ENCODE results near the gene ABCA4. TPM values are rescaled to one million over a fixed set of nuclear protein-coding genes. Genes with fewer than 3 reads are reported as not detected.

The ABCA4 gene
- total RNA-seq, 1 experiment from 2014 or later: not detected

- Histone ChIP-seq H3K4me3 (ENCODE audit: low read length) (no peak overlapping the region), H2AFZ (ENCODE audit: low read length) (no peak overlapping the region), H3K79me2 (ENCODE audit: low read length) (no peaks in the 10 kb centered on the region), H3K9me3 (ENCODE audit: low read length) (no peaks in the 10 kb centered on the region), H4K20me1 (ENCODE audit: insufficient read depth, low read depth, low read length) (no peaks in the 10 kb centered on the region), H3K9ac (ENCODE audit: low read length) (no peak overlapping the region), H3K27ac (ENCODE audit: low read length) (no peak overlapping the region), H3K36me3 (ENCODE audit: insufficient read depth, low read length) (no peaks in the 10 kb centered on the region), H3K4me2 (ENCODE audit: low read depth, low read length, poor library complexity, severe bottlenecking) (no peak overlapping the region), H3K4me1 (ENCODE audit: low read length) (no peaks in the 10 kb centered on the region), H3K9me2 (replicated peaks; ENCODE audit: insufficient read depth, low read length) (no peaks in the 10 kb centered on the region), H3K27me3 (ENCODE audit: low read length) (no peaks in the 10 kb centered on the region)
- DNase-seq: peak; percentile 50
Measured at GRCh38 chr1:94063379-94063778, 57.6 kb downstream of the ABCA4 start.

- no peak overlapping the region for H3K27ac ChIP-seq (ENCODE audit: low read length)
- peak; percentile 77 for DNase-seq
- no peaks in the 10 kb centered on the region for H3K9me2 ChIP-seq (replicated peaks; ENCODE audit: insufficient read depth, low read length)
- H3K4me1 ChIP-seq (ENCODE audit: low read length): no peaks in the 10 kb centered on the region
- H3K27me3 ChIP-seq (ENCODE audit: low read length): no peaks in the 10 kb centered on the region
- no peaks in the 10 kb centered on the region for H4K20me1 ChIP-seq (ENCODE audit: insufficient read depth, low read depth, low read length)
- no peaks in the 10 kb centered on the region for H3K9me3 ChIP-seq (ENCODE audit: low read length)
- no peaks in the 10 kb centered on the region for H3K36me3 ChIP-seq (ENCODE audit: insufficient read depth, low read length)
- no peak overlapping the region for H3K4me3 ChIP-seq (ENCODE audit: low read length)
- no peak overlapping the region for H3K9ac ChIP-seq (ENCODE audit: low read length)
- H3K4me2 ChIP-seq (ENCODE audit: low read depth, low read length, poor library complexity, severe bottlenecking): no peak overlapping the region
- H2AFZ ChIP-seq (ENCODE audit: low read length): no peak overlapping the region
- no peaks in the 10 kb centered on the region for H3K79me2 ChIP-seq (ENCODE audit: low read length)
Measured at GRCh38 chr1:94061513-94062443, 59.2 kb downstream of the ABCA4 start.

GRCh38 chr1:94060720-94061119 lies 60.2 kb downstream of the ABCA4 start:
- H3K9me3 ChIP-seq (ENCODE audit: low read length): no peaks in the 10 kb centered on the region
- H3K9ac ChIP-seq (ENCODE audit: low read length): no peak overlapping the region
- no peaks in the 10 kb centered on the region for H3K9me2 ChIP-seq (replicated peaks; ENCODE audit: insufficient read depth, low read length)
- no peaks in the 10 kb centered on the region for H4K20me1 ChIP-seq (ENCODE audit: insufficient read depth, low read depth, low read length)
- no peaks in the 10 kb centered on the region for H3K4me1 ChIP-seq (ENCODE audit: low read length)
- no peak overlapping the region for H2AFZ ChIP-seq (ENCODE audit: low read length)
- no peaks in the 10 kb centered on the region for H3K36me3 ChIP-seq (ENCODE audit: insufficient read depth, low read length)
- H3K4me3 ChIP-seq (ENCODE audit: low read length): no peak overlapping the region
- H3K4me2 ChIP-seq (ENCODE audit: low read depth, low read length, poor library complexity, severe bottlenecking): no peak overlapping the region
- DNase-seq: no peak
- H3K27me3 ChIP-seq (ENCODE audit: low read length): no peaks in the 10 kb centered on the region
- no peaks in the 10 kb centered on the region for H3K79me2 ChIP-seq (ENCODE audit: low read length)
- H3K27ac ChIP-seq (ENCODE audit: low read length): no peak overlapping the region

DNA sequence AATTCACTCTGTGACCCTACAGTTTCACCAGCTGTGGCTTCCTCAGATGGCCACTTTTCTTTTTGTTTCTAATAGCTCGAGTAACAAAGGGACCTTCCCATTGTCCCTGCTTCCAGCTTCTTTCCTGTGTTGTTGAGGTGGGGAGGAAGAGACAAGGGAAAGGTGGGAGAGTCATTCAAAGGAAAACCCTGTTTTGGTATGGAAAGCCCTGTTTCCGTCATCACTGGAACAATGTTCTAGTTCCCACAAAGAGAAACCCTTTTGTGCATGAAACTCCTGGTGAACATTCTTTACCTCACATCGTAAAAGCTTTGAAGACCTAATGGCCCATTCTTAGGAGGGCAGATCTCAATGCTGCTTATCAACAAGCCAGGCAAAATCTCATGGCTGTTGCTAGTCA lies 62.2 kb downstream of the ABCA4 start:
- Histone ChIP-seq H3K4me1 (ENCODE audit: low read length) (no peaks in the 10 kb centered on the region), H3K36me3 (ENCODE audit: insufficient read depth, low read length) (no peaks in the 10 kb centered on the region), H3K79me2 (ENCODE audit: low read length) (no peaks in the 10 kb centered on the region), H3K4me3 (ENCODE audit: low read length) (no peak overlapping the region), H3K9ac (ENCODE audit: low read length) (no peak overlapping the region), H4K20me1 (ENCODE audit: insufficient read depth, low read depth, low read length) (no peaks in the 10 kb centered on the region), H3K27me3 (ENCODE audit: low read length) (no peaks in the 10 kb centered on the region), H3K27ac (ENCODE audit: low read length) (no peak overlapping the region), H3K9me2 (replicated peaks; ENCODE audit: insufficient read depth, low read length) (no peaks in the 10 kb centered on the region), H3K9me3 (ENCODE audit: low read length) (no peaks in the 10 kb centered on the region), H2AFZ (ENCODE audit: low read length) (no peak overlapping the region), H3K4me2 (ENCODE audit: low read depth, low read length, poor library complexity, severe bottlenecking) (no peak overlapping the region)
- no peak for DNase-seq

- Histone ChIP-seq H4K20me1 (ENCODE audit: insufficient read depth, low read depth, low read length) (no peaks in the 10 kb centered on the region), H3K27me3 (ENCODE audit: low read length) (no peaks in the 10 kb centered on the region), H3K27ac (ENCODE audit: low read length) (no peak overlapping the region), H2AFZ (ENCODE audit: low read length) (no peak overlapping the region), H3K9me2 (replicated peaks; ENCODE audit: insufficient read depth, low read length) (no peaks in the 10 kb centered on the region), H3K9me3 (ENCODE audit: low read length) (no peaks in the 10 kb centered on the region), H3K4me2 (ENCODE audit: low read depth, low read length, poor library complexity, severe bottlenecking) (no peak overlapping the region), H3K79me2 (ENCODE audit: low read length) (no peaks in the 10 kb centered on the region), H3K4me3 (ENCODE audit: low read length) (no peak overlapping the region), H3K4me1 (ENCODE audit: low read length) (no peaks in the 10 kb centered on the region), H3K9ac (ENCODE audit: low read length) (no peak overlapping the region), H3K36me3 (ENCODE audit: insufficient read depth, low read length) (no peaks in the 10 kb centered on the region)
- DNase-seq: no peak
Measured at GRCh38 chr1:94056996-94057395, 64.0 kb downstream of the ABCA4 start.

DNA sequence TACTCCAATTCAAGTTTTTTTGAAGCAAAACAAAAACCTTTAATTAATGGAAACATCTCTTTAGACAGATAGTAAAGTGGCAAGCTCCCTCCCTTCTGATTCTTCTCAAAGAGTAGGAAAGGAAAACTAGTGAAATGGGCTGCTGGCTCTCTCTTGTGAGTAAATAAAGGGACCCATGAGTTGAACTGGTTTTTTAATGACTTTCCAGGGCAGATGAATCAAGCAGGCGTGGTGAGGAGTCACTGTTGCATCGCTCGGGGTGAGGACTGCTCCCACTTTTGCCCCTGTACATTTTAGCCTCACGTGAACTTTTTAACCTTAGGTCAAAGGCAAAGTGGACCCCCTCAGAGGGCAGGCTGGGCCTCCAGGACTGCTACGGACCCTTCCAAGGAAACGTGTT lies 64.8 kb downstream of the ABCA4 start:
- no peaks in the 10 kb centered on the region for H3K36me3 ChIP-seq (ENCODE audit: insufficient read depth, low read length)
- H3K9me3 ChIP-seq (ENCODE audit: low read length): no peaks in the 10 kb centered on the region
- no peaks in the 10 kb centered on the region for H3K4me1 ChIP-seq (ENCODE audit: low read length)
- H3K9me2 ChIP-seq (replicated peaks; ENCODE audit: insufficient read depth, low read length): no peaks in the 10 kb centered on the region
- H3K9ac ChIP-seq (ENCODE audit: low read length): no peak overlapping the region
- no peaks in the 10 kb centered on the region for H4K20me1 ChIP-seq (ENCODE audit: insufficient read depth, low read depth, low read length)
- H3K79me2 ChIP-seq (ENCODE audit: low read length): no peaks in the 10 kb centered on the region
- H3K4me2 ChIP-seq (ENCODE audit: low read depth, low read length, poor library complexity, severe bottlenecking): no peak overlapping the region
- H3K4me3 ChIP-seq (ENCODE audit: low read length): no peak overlapping the region
- H3K27me3 ChIP-seq (ENCODE audit: low read length): no peaks in the 10 kb centered on the region
- H2AFZ ChIP-seq (ENCODE audit: low read length): no peak overlapping the region
- no peak overlapping the region for H3K27ac ChIP-seq (ENCODE audit: low read length)
- DNase-seq: no peak

GRCh38 chr1:94055459-94056122 lies 65.4 kb downstream of the ABCA4 start:
- Histone ChIP-seq H3K36me3 (ENCODE audit: insufficient read depth, low read length) (no peaks in the 10 kb centered on the region), H3K4me2 (ENCODE audit: low read depth, low read length, poor library complexity, severe bottlenecking) (no peak overlapping the region), H3K4me3 (ENCODE audit: low read length) (no peak overlapping the region), H3K27me3 (ENCODE audit: low read length) (no peaks in the 10 kb centered on the region), H4K20me1 (ENCODE audit: insufficient read depth, low read depth, low read length) (no peaks in the 10 kb centered on the region), H3K27ac (ENCODE audit: low read length) (no peak overlapping the region), H3K9me2 (replicated peaks; ENCODE audit: insufficient read depth, low read length) (no peaks in the 10 kb centered on the region), H2AFZ (ENCODE audit: low read length) (no peak overlapping the region), H3K4me1 (ENCODE audit: low read length) (no peaks in the 10 kb centered on the region), H3K79me2 (ENCODE audit: low read length) (no peaks in the 10 kb centered on the region), H3K9me3 (ENCODE audit: low read length) (no peaks in the 10 kb centered on the region), H3K9ac (ENCODE audit: low read length) (no peak overlapping the region)
- no peak for DNase-seq

GRCh38 chr1:94050675-94051074 lies 70.3 kb downstream of the ABCA4 start:
- Histone ChIP-seq H2AFZ (ENCODE audit: low read length) (no peak overlapping the region), H3K36me3 (ENCODE audit: insufficient read depth, low read length) (no peaks in the 10 kb centered on the region), H3K9ac (ENCODE audit: low read length) (no peak overlapping the region), H3K4me1 (ENCODE audit: low read length) (no peaks in the 10 kb centered on the region), H3K9me3 (ENCODE audit: low read length) (no peaks in the 10 kb centered on the region), H3K79me2 (ENCODE audit: low read length) (no peaks in the 10 kb centered on the region), H4K20me1 (ENCODE audit: insufficient read depth, low read depth, low read length) (no peaks in the 10 kb centered on the region), H3K27me3 (ENCODE audit: low read length) (no peaks in the 10 kb centered on the region), H3K27ac (ENCODE audit: low read length) (no peak overlapping the region), H3K4me2 (ENCODE audit: low read depth, low read length, poor library complexity, severe bottlenecking) (no peak overlapping the region), H3K4me3 (ENCODE audit: low read length) (no peak overlapping the region), H3K9me2 (replicated peaks; ENCODE audit: insufficient read depth, low read length) (no peaks in the 10 kb centered on the region)
- no peak for DNase-seq

All from Karpas-422 (cell line).